Naive thymus-derived CD4-positive, alpha-beta T cell (primary cell): ENCODE results near the gene HIVEP3. TPM values are rescaled to one million over a fixed set of nuclear protein-coding genes. Genes with fewer than 3 reads are reported as not detected.

Experiments used
- ATAC-seq: fragments of 150-1000 bp; cut with Tn5 transposase; 2 replicates; pipeline ENCODE4 v1.10.0; 2021; ENCODE audit warnings: mild to moderate bottlenecking, moderate library complexity
- CTCF ChIA-PET: fragments of 350-600 bp; sonication (Branson Sonifier 250); formaldehyde crosslinking; loops from one replicate; lab custom pipeline; 2021; ENCODE audit warnings: antibody characterized with exemption; lab: Charles Lee
- POLR2A ChIA-PET: fragments of 350-600 bp; sonication (Branson Sonifier 250); formaldehyde crosslinking; loops from one replicate; lab custom pipeline; 2021; ENCODE audit warnings: antibody characterized with exemption, inconsistent platforms; lab: Charles Lee
- DNase-seq, 9 donors: peaks; one replicate each; pipeline versions ENCODE4 v3.0.0 to v3.0.0-alpha.2; 2020 to 2022; ENCODE audit warnings: mixed read lengths in 1 of 9
- H3K27ac ChIP-seq: one replicate; pipeline ENCODE4 v1.7.0; 2013; ENCODE audit warnings: mild to moderate bottlenecking, low read depth, low read length, moderate library complexity
- H3K27me3 ChIP-seq, 2 donors: one replicate each; pipeline ENCODE4 v1.7.0; 2013; ENCODE audit warnings: low read length in 2 of 2, mild to moderate bottlenecking in 2 of 2, moderate library complexity in 2 of 2; ENCODE audit not compliant: control insufficient read depth in 2 of 2, insufficient read depth in 2 of 2
- H3K36me3 ChIP-seq, 3 experiments: 1 replicate in 2 of 3; 2 replicates in 1 of 3; pipeline ENCODE4 v1.7.0; 2013; ENCODE audit warnings: low read length in 3 of 3, mild to moderate bottlenecking in 3 of 3, moderate library complexity in 1 of 3; ENCODE audit not compliant: insufficient read depth in 3 of 3, control insufficient read depth in 2 of 3
- H3K4me1 ChIP-seq, 2 donors: one replicate each; pipeline ENCODE4 v1.7.0; 2013; ENCODE audit warnings: low read length in 2 of 2, mild to moderate bottlenecking in 2 of 2, moderate library complexity in 1 of 2; ENCODE audit not compliant: control insufficient read depth in 2 of 2, insufficient read depth in 2 of 2
- H3K4me3 ChIP-seq: 2 replicates; pipeline ENCODE4 v1.7.0; 2013; ENCODE audit warnings: mild to moderate bottlenecking, low read length
- H3K9me3 ChIP-seq, 3 experiments: 1 replicate in 2 of 3; 2 replicates in 1 of 3; pipeline ENCODE4 v1.7.0; 2013; ENCODE audit warnings: low read length in 3 of 3; ENCODE audit not compliant: control insufficient read depth in 2 of 3
- H3K27ac Mint-ChIP-seq, 9 donors: one replicate each; pipeline ENCODE4 v1.8.0; 2020 to 2022; ENCODE audit warnings: mixed read lengths in 9 of 9, mild to moderate bottlenecking in 8 of 9, moderate library complexity in 5 of 9, inconsistent platforms in 2 of 9
- H3K27me3 Mint-ChIP-seq, 5 donors: one replicate each; pipeline ENCODE4 v1.8.0; 2021 to 2022; ENCODE audit warnings: mixed read lengths in 5 of 5, mild to moderate bottlenecking in 1 of 5
- H3K36me3 Mint-ChIP-seq, 5 donors: one replicate each; pipeline ENCODE4 v1.8.0; 2020 to 2022; ENCODE audit warnings: mixed read lengths in 5 of 5, mild to moderate bottlenecking in 3 of 5, inconsistent platforms in 1 of 5
- H3K4me1 Mint-ChIP-seq, 7 donors: one replicate each; pipeline ENCODE4 v1.8.0; 2020 to 2022; ENCODE audit warnings: mixed read lengths in 7 of 7, mild to moderate bottlenecking in 3 of 7, inconsistent platforms in 1 of 7
- H3K4me3 Mint-ChIP-seq, 10 donors: one replicate each; pipeline ENCODE4 v1.8.0; 2020 to 2022; ENCODE audit warnings: mild to moderate bottlenecking in 10 of 10, mixed read lengths in 10 of 10, moderate library complexity in 6 of 10, inconsistent platforms in 2 of 10
- H3K9me3 Mint-ChIP-seq, 11 donors: one replicate each; pipeline ENCODE4 v1.8.0; 2020 to 2022; ENCODE audit warnings: mixed read lengths in 11 of 11, mild to moderate bottlenecking in 4 of 11, inconsistent platforms in 1 of 11, moderate library complexity in 1 of 11
- intact Hi-C, 2 donors: fragments of 100-400 bp; cut with micrococcal nuclease; formaldehyde crosslinking; loops; one replicate each; pipeline ENCODE4 v1.15.1; 2023
- polyA plus RNA-seq, 2 donors: library from polyadenylated mRNA; unstranded; fragments of 300-500 nt; fragmentation: Illumina TruSeq; gene quantifications; one replicate each; pipeline ENCODE4 v1.2.3, GENCODE V29; 2021
- total RNA-seq, 6 experiments: library from RNA in 5 of 6; stranded (reverse) in 5 of 6; gene quantifications; 1 replicate in 5 of 6; 2 replicates in 1 of 6; pipeline ENCODE4 v1.2.3 and lab custom pipeline; 2021 to 2026

Gene HIVEP3
- total and polyA plus RNA-seq, 7 experiments from 2014 or later: 4.3 to 19.1 (median 7.0) TPM

GRCh38 chr1:41674522-41674921, 244.2 kb downstream of the HIVEP3 start:
- no peaks in the 10 kb centered on the region for H3K36me3 ChIP-seq
- Mint-ChIP-seq H3K27ac (peak overlapping the region in 6 of 9 donors; percentile 45 to 89 (median 69)), H3K4me1 (peaks cover 50 to 91% (median 84%) of the 10 kb centered on the region in 7 donors), H3K9me3 (no peaks in the 10 kb centered on the region), H3K36me3 (peaks cover 0 to 10% (median 0%) of the 10 kb centered on the region in 5 donors), H3K27me3 (no peaks in the 10 kb centered on the region), H3K4me3 (peak overlapping the region in 8 of 10 donors; percentile 5 to 86 (median 80))
- no peak overlapping the region for H3K27ac ChIP-seq
- CTCF ChIA-PET: interaction anchor here (1.0 to 1.5 kb wide), 3 partner anchors 8 to 99 kb away, joined by 3 read pairs; no protein-coding TSS in a partner anchor
- H3K27me3 ChIP-seq: no peaks in the 10 kb centered on the region
- ATAC-seq (no peak), DNase-seq (no peak)
- intact Hi-C loops: loop anchor here (1.0 to 5.0 kb wide), 3 partner anchors 25 to 363 kb away; no protein-coding TSS in a partner anchor
- no peaks in the 10 kb centered on the region for H3K9me3 ChIP-seq
- no peak overlapping the region for H3K4me3 ChIP-seq
- H3K4me1 ChIP-seq: peaks cover 52 to 58% of the 10 kb centered on the region in 2 donors
- POLR2A ChIA-PET: interaction anchor here (1.1 to 3.0 kb wide), 3 partner anchors 9 to 224 kb away, joined by 3 to 20 read pairs (median 8); no protein-coding TSS in a partner anchor

- Mint-ChIP-seq H3K36me3 (peaks cover 0 to 10% (median 0%) of the 10 kb centered on the region in 5 donors), H3K4me1 (peaks cover 53 to 90% (median 84%) of the 10 kb centered on the region in 7 donors), H3K4me3 (peak overlapping the region; percentile 70 to 86 (median 80)), H3K27me3 (no peaks in the 10 kb centered on the region), H3K9me3 (no peaks in the 10 kb centered on the region), H3K27ac (peak overlapping the region; percentile 53 to 93 (median 85))
- ChIA-PET POLR2A (interaction anchor here (1.1 to 3.0 kb wide), 5 partner anchors 9 to 225 kb away, joined by 3 to 20 read pairs (median 8); no protein-coding TSS in a partner anchor), CTCF (interaction anchor here (0.7 to 1.5 kb wide), 4 partner anchors 8 to 98 kb away, joined by 3 read pairs; no protein-coding TSS in a partner anchor)
- Histone ChIP-seq H3K27ac (peak overlapping the region; percentile 62), H3K36me3 (no peaks in the 10 kb centered on the region), H3K9me3 (no peaks in the 10 kb centered on the region), H3K4me3 (peak overlapping the region; percentile 25), H3K4me1 (peaks cover 45 to 57% of the 10 kb centered on the region in 2 donors), H3K27me3 (no peaks in the 10 kb centered on the region)
- ATAC-seq: peak; percentile 78
- intact Hi-C loops: loop anchor here (1.0 to 5.0 kb wide), 6 partner anchors 9 to 363 kb away; no protein-coding TSS in a partner anchor
- peak in 8 of 9 donors; percentile 33 to 58 (median 48) for DNase-seq
Measured at GRCh38 chr1:41673806-41674205, 244.9 kb downstream of the HIVEP3 start.

GRCh38 chr1:41673378-41673777, 245.3 kb downstream of the HIVEP3 start:
- no peaks in the 10 kb centered on the region for H3K27me3 Mint-ChIP-seq
- peak overlapping the region; percentile 53 to 93 (median 86) for H3K27ac Mint-ChIP-seq
- POLR2A ChIA-PET: interaction anchor here (0.5 to 3.0 kb wide), 6 partner anchors 9 to 225 kb away, joined by 3 to 20 read pairs (median 6); no protein-coding TSS in a partner anchor
- CTCF ChIA-PET: interaction anchor here (0.7 to 1.5 kb wide), 4 partner anchors 9 to 98 kb away, joined by 3 read pairs; no protein-coding TSS in a partner anchor
- DNase-seq: peak in 7 of 9 donors; percentile 54 to 75 (median 63)
- H3K9me3 Mint-ChIP-seq: no peaks in the 10 kb centered on the region
- peak overlapping the region; percentile 70 to 86 (median 80) for H3K4me3 Mint-ChIP-seq
- H3K27me3 ChIP-seq: no peaks in the 10 kb centered on the region
- H3K36me3 ChIP-seq: no peaks in the 10 kb centered on the region
- peaks cover 52 to 90% (median 84%) of the 10 kb centered on the region in 7 donors for H3K4me1 Mint-ChIP-seq
- H3K36me3 Mint-ChIP-seq: peaks cover 0 to 7% (median 0%) of the 10 kb centered on the region in 5 donors
- intact Hi-C loops: loop anchor here in 1 of 2 donors (1.0 to 5.0 kb wide), 5 partner anchors 10 to 364 kb away; no protein-coding TSS in a partner anchor
- ATAC-seq: peak; percentile 91
- H3K4me1 ChIP-seq: peaks cover 41 to 55% of the 10 kb centered on the region in 2 donors
- peak overlapping the region; percentile 62 for H3K27ac ChIP-seq
- H3K9me3 ChIP-seq: no peaks in the 10 kb centered on the region
- peak overlapping the region; percentile 25 for H3K4me3 ChIP-seq

- H3K4me1 Mint-ChIP-seq: peaks cover 55 to 90% (median 87%) of the 10 kb centered on the region in 7 donors
- Histone ChIP-seq H3K4me1 (peaks cover 45 to 59% of the 10 kb centered on the region in 2 donors), H3K9me3 (no peaks in the 10 kb centered on the region), H3K36me3 (no peaks in the 10 kb centered on the region), H3K4me3 (peak overlapping the region; percentile 25), H3K27ac (peak overlapping the region; percentile 62), H3K27me3 (no peaks in the 10 kb centered on the region)
- peak overlapping the region; percentile 53 to 93 (median 86) for H3K27ac Mint-ChIP-seq
- DNase-seq: no peak
- POLR2A ChIA-PET: interaction anchor here (0.5 to 3.0 kb wide), 5 partner anchors 8 to 22 kb away, joined by 3 to 20 read pairs (median 8); no protein-coding TSS in a partner anchor
- no peak for ATAC-seq
- intact Hi-C loops: loop anchor here in 1 of 2 donors (1.0 to 5.0 kb wide), 5 partner anchors 10 to 364 kb away; no protein-coding TSS in a partner anchor
- peaks cover 0 to 7% (median 0%) of the 10 kb centered on the region in 5 donors for H3K36me3 Mint-ChIP-seq
- H3K4me3 Mint-ChIP-seq: peak overlapping the region; percentile 70 to 86 (median 80)
- CTCF ChIA-PET: interaction anchor here (0.7 kb wide), 1 partner anchor 9 kb away, joined by 3 read pairs; no protein-coding TSS in a partner anchor
- no peaks in the 10 kb centered on the region for H3K27me3 Mint-ChIP-seq
- no peaks in the 10 kb centered on the region for H3K9me3 Mint-ChIP-seq
Measured at GRCh38 chr1:41672641-41673361, 245.9 kb downstream of the HIVEP3 start.

- H3K4me3 Mint-ChIP-seq: peak overlapping the region; percentile 49 to 85 (median 75)
- peak overlapping the region; percentile 62 for H3K27ac ChIP-seq
Measured at GRCh38 chr1:41672173-41672572, 246.5 kb downstream of the HIVEP3 start.

More at GRCh38 chr1:41672173-41672572, 246.5 kb downstream of the HIVEP3 start:
- Mint-ChIP-seq H3K36me3 (peaks cover 0 to 7% (median 0%) of the 10 kb centered on the region in 5 donors), H3K4me1 (peaks cover 58 to 90% (median 88%) of the 10 kb centered on the region in 7 donors), H3K27ac (peak overlapping the region; percentile 51 to 89 (median 83)), H3K27me3 (no peaks in the 10 kb centered on the region), H3K9me3 (no peaks in the 10 kb centered on the region)
- no peak for ATAC-seq
- Histone ChIP-seq H3K4me3 (peak overlapping the region; percentile 15), H3K36me3 (no peaks in the 10 kb centered on the region), H3K9me3 (no peaks in the 10 kb centered on the region), H3K27me3 (no peaks in the 10 kb centered on the region), H3K4me1 (peaks cover 51 to 65% of the 10 kb centered on the region in 2 donors)
- no peak for DNase-seq
- intact Hi-C loops: loop anchor here in 1 of 2 donors (5.0 kb wide), 2 partner anchors 130 to 365 kb away; no protein-coding TSS in a partner anchor
- ChIA-PET POLR2A (interaction anchor here (3.0 kb wide), 1 partner anchor 10 kb away, joined by 20 read pairs; no protein-coding TSS in a partner anchor), CTCF (no interaction called here)
